NCI-H2171 treated with DMSO at 0.1 percent for 48 hours (cell line): ENCODE data around the gene PDIK1L.

Experiments used
- DNase-seq: peaks from one replicate; lab custom pipeline; 2025; lab: John Stamatoyannopoulos, UW

The PDIK1L gene

GRCh38 chr1:26171084-26172072, 59.8 kb downstream of the PDIK1L start, which contains the start of gene ZNF593OS:
TSS of gene ZNF593OS (minus strand) at chr1:26171832. CDS start at chr1:26171661, 171 bp downstream.
- DNase-seq: no peak
